K562 (cell line): ENCODE measurements around the gene GFI1. TPM values are rescaled to one million over a fixed set of nuclear protein-coding genes. Genes with fewer than 3 reads are reported as not detected.

Experiments used
- ATAC-seq: fragments of 200-7000 bp; cut with Tn5 transposase; 3 replicates; pipeline ENCODE4 v1.9.1; 2020; ENCODE audit warnings: moderate library complexity
- BruUV-seq: library from RNA; stranded (reverse); fragments of 400-500 nt; replicated peaks from 2 replicates; lab custom pipeline; 2021; lab: Mats Ljungman, UMichigan
- CTCF ChIA-PET: fragments of 300-600 bp; formaldehyde crosslinking; extraction: SDS; loops from one replicate; lab custom pipeline; 2021; ENCODE audit warnings: low intra/inter-chr PET ratio; lab: Yijun Ruan, JAX
- POLR2A ChIA-PET: fragments of 300-600, 350-650 bp; sonication (Branson Sonifier 250); formaldehyde crosslinking; extraction: SDS; loops from one replicate; lab custom pipeline; 2021; ENCODE audit warnings: antibody characterized with exemption, inconsistent platforms; lab: Yijun Ruan, JAX
- DNase-seq, 4 experiments: peaks; one replicate each; pipeline versions ENCODE4 v3.0.0 to v3.0.0-alpha.2; 2011 to 2018; ENCODE audit warnings: low spot score in 3 of 4, mixed read lengths in 3 of 4; ENCODE audit errors: extremely low read depth in 1 of 4
- FAIRE-seq: peaks from 2 replicates; lab custom pipeline; 2011; peaks lifted over from hg19 to GRCh38; lab: Jason Lieb, UNC
- H2AFZ ChIP-seq: 2 replicates; pipeline ENCODE4 v1.6.0; 2011; ENCODE audit warnings: low read depth, low read length, control low read depth, inconsistent platforms
- H3K27ac ChIP-seq: fragments of 200-600 bp; 3 replicates; pipeline ENCODE4 v1.8.0; 2011; ENCODE audit warnings: low read depth, mild to moderate bottlenecking, control low read depth, inconsistent platforms, low read length, moderate library complexity, mixed read lengths; ENCODE audit errors: extremely low read depth
- H3K27me3 ChIP-seq, 2 experiments: fragments of 300-600 bp in 1 of 2; 2 replicates in 1 of 2; 3 replicates in 1 of 2; pipeline versions ENCODE4 v1.6.0 to v1.8.0; 2011; ENCODE audit warnings: inconsistent platforms in 2 of 2, low read length in 2 of 2, mild to moderate bottlenecking in 1 of 2, mixed read lengths in 1 of 2, moderate library complexity in 1 of 2; ENCODE audit not compliant: control insufficient read depth in 2 of 2, insufficient read depth in 2 of 2
- H3K36me3 ChIP-seq: fragments of 300-600 bp; 3 replicates; pipeline ENCODE4 v1.8.0; 2011; ENCODE audit warnings: mild to moderate bottlenecking, low read length, inconsistent platforms; ENCODE audit not compliant: control insufficient read depth, insufficient read depth
- H3K4me1 ChIP-seq, 2 experiments: fragments of 200-600 bp in 1 of 2; replicated peaks in 1 of 2; 2 replicates in 1 of 2; 3 replicates in 1 of 2; pipeline versions ENCODE4 v1.5.1 to v1.8.0; 2011; ENCODE audit warnings: inconsistent platforms in 2 of 2, low read length in 2 of 2, mild to moderate bottlenecking in 1 of 2, mixed read lengths in 1 of 2, moderate library complexity in 1 of 2; ENCODE audit not compliant: control insufficient read depth in 2 of 2, insufficient read depth in 2 of 2
- H3K4me2 ChIP-seq: 2 replicates; pipeline ENCODE4 v1.6.1; 2011; ENCODE audit warnings: low read length, control low read depth, inconsistent platforms, mixed read lengths; ENCODE audit not compliant: insufficient read depth
- H3K4me3 ChIP-seq: fragments of 200-600 bp; sonication (generic), shearing (Covaris generic); 2 replicates; pipeline ENCODE4 v1.5.1; 2016; ENCODE audit warnings: control low read depth, inconsistent platforms
- H3K79me2 ChIP-seq: fragments of 200-600 bp; 3 replicates; pipeline ENCODE4 v1.8.0; 2011; ENCODE audit warnings: low read length, inconsistent platforms; ENCODE audit not compliant: control insufficient read depth, insufficient read depth
- H3K9ac ChIP-seq, 2 experiments: 2 replicates each; pipeline versions ENCODE4 v1.6.0 to v1.6.1; 2011; ENCODE audit warnings: low read depth in 2 of 2, low read length in 2 of 2, control low read depth in 1 of 2, inconsistent platforms in 1 of 2, mild to moderate bottlenecking in 1 of 2, mixed read lengths in 1 of 2; ENCODE audit not compliant: insufficient read depth in 1 of 2
- H3K9me1 ChIP-seq: one replicate; pipeline ENCODE4 v1.6.0; 2011; ENCODE audit warnings: inconsistent platforms, mild to moderate bottlenecking, low read length, moderate library complexity; ENCODE audit not compliant: control insufficient read depth, insufficient read depth
- H3K9me3 ChIP-seq: replicated peaks from 2 replicates; pipeline ENCODE4 v1.5.1; 2011; ENCODE audit warnings: low read depth, low read length, inconsistent platforms; ENCODE audit not compliant: control insufficient read depth, insufficient read depth
- H4K20me1 ChIP-seq: replicated peaks from 2 replicates; pipeline ENCODE4 v1.6.1; 2011; ENCODE audit warnings: low read length, inconsistent platforms, mixed read lengths; ENCODE audit not compliant: control insufficient read depth, insufficient read depth
- HDAC1 ChIP-seq, 2 experiments: fragments of 450-650 bp; IDR thresholded peaks; 2 replicates each; pipeline ENCODE4 v1.6.1; 2016 to 2017; ENCODE audit warnings: inconsistent platforms in 1 of 2, mild to moderate bottlenecking in 1 of 2, moderate library complexity in 1 of 2
- IRF1 ChIP-seq: sonication (generic); formaldehyde crosslinking; IDR thresholded peaks from 2 replicates; pipeline ENCODE4 v1.8.0; 2022; ENCODE audit warnings: missing genetic modification reagents, mild to moderate bottlenecking, borderline replicate concordance
- NR2F6 ChIP-seq: fragments of 450-650 bp; formaldehyde crosslinking; IDR thresholded peaks from 2 replicates; pipeline ENCODE4 v1.4.0; 2020; ENCODE audit warnings: mild to moderate bottlenecking
- PPARD ChIP-seq: fragments of 250-450 bp; sonication (Bioruptor Pico); IDR thresholded peaks from 2 replicates; pipeline ENCODE4 v1.8.0; 2022; ENCODE audit warnings: inconsistent platforms, mild to moderate bottlenecking, moderate library complexity
- SIX5 ChIP-seq, 2 experiments: IDR thresholded peaks; 2 replicates each; pipeline ENCODE4 v1.6.1; 2011; ENCODE audit warnings: low read length in 2 of 2, borderline replicate concordance in 1 of 2, low read depth in 1 of 2, mild to moderate bottlenecking in 1 of 2, moderate library complexity in 1 of 2; ENCODE audit not compliant: insufficient read depth in 1 of 2
- SMC3 ChIP-seq: conservative IDR thresholded peaks from 2 replicates; pipeline ENCODE4 v1.6.1; 2011; ENCODE audit warnings: low read depth, low read length, improper control_type of control experiment; ENCODE audit not compliant: insufficient read depth
- WHSC1 ChIP-seq: IDR thresholded peaks from one replicate; pipeline ENCODE4 v1.6.1; 2012; ENCODE audit warnings: low read length, control low read depth, inconsistent platforms
- WGBS: fragments of 100-300 bp; shearing (Covaris generic); methylation state at CpG from one replicate; pipeline ENCODE4 v1.1.6; 2016; ENCODE audit warnings: low coverage, mixed read lengths; ENCODE audit not compliant: insufficient coverage; ENCODE audit errors: missing lambda C conversion rate; 5-methylcytosine and 5-hydroxymethylcytosine counted together
- in situ Hi-C: fragments of 300-500 bp; cut with MboI; formaldehyde crosslinking; loops from 4 replicates; pipeline ENCODE4 v1.15.0; 2018; ENCODE audit warnings: inconsistent platforms, mixed read lengths
- intact Hi-C: fragments of 100-400 bp; cut with micrococcal nuclease; formaldehyde crosslinking; loops from 2 replicates; pipeline ENCODE4 v1.14.2; 2022
- polyA plus RNA-seq, 8 experiments: library from polyadenylated mRNA; depleted of rRNA in 4 of 8; stranded (reverse) in 5 of 8; unstranded in 3 of 8; fragments of >200 nt; fragmentation: Nextera tagmentation in 2 of 8; fragmentation: Illumina TruSeq in 1 of 8; extraction: Ambion mirVana in 2 of 8; extraction: Trizol in 1 of 8; gene quantifications; 2 replicates each; pipeline versions ENCODE4 v1.2.1 to v1.2.3, GENCODE V29; 2011 to 2014; ENCODE audit warnings: inconsistent platforms in 1 of 8, missing spikeins in 1 of 8
- total RNA-seq, 7 experiments: library from RNA; depleted of rRNA in 6 of 7; stranded (reverse); fragments of >200 nt in 6 of 7; fragmentation: Illumina TruSeq in 2 of 7; extraction: Trizol in 2 of 7; gene quantifications; 2 replicates each; pipeline versions ENCODE4 v1.2.1 to v1.2.3, GENCODE V29; 2011 to 2021; ENCODE audit warnings: low replicate concordance in 1 of 7

The GFI1 gene
- total and polyA plus RNA-seq, 9 of the 15 experiments (the other 6 are each of a cell fraction or from before 2014, with no cell fraction given), result 0.07 to 0.93 (median 0.46) TPM

GRCh38 chr1:92475029-92475428, 11.7 kb downstream of the GFI1 start:
- intact Hi-C loops, result no loop called here
- ChIA-PET CTCF (no interaction called here), POLR2A (interaction anchor here (1.0 to 1.2 kb wide), 3 partner anchors 9 to 176 kb away, joined by 3 to 4 read pairs (median 3); partner anchors contain the start of gene GFI1)
- Histone ChIP-seq H3K9me3 (no peaks in the 10 kb centered on the region), H3K79me2 (no peaks in the 10 kb centered on the region), H3K36me3 (no peaks in the 10 kb centered on the region), H4K20me1 (no peaks in the 10 kb centered on the region), H3K4me3 (no peak overlapping the region), H3K4me1 (no peaks in the 10 kb centered on the region), H3K4me2 (no peak overlapping the region), H3K27ac (no peak overlapping the region), H3K9ac (no peak overlapping the region), H3K27me3 (peaks cover 0 to 12% of the 10 kb centered on the region in 2 experiments; a peak in 2 of 5 replicates), H2AFZ (no peak overlapping the region), H3K9me1 (no peaks in the 10 kb centered on the region)
- in situ Hi-C loops, result no loop called here
- FAIRE-seq, result no peak
- BruUV-seq, result no TSS peak
- TF ChIP-seq IRF1 (CRISPR knock-in tag) (no peak), SMC3 (no peak), PPARD (CRISPR knock-in tag) (no peak), HDAC1 (IDR thresholded peaks at IDR 0.05) (no peak), WHSC1 (no peak), NR2F6 (CRISPR knock-in tag) (no peak), SIX5 (IDR thresholded peaks at IDR 0.05; ENCODE audit: borderline replicate concordance in 1 of 2, insufficient read depth in 1 of 2, low read depth in 1 of 2, low read length in 2 of 2) (no peak)
- ATAC-seq, result peak; percentile 58; the same call in 2 of the 3 replicates
- no peak for DNase-seq
- WGBS, result 0% methylated on average over 3 of the region's 3 CpGs
